SK-N-SH treated with all-trans-retinoic acid at 6 μM for 48 hours (cell line): ENCODE results near the gene UCN3.

Experiments
- ARNTL ChIP-seq: fragments of 450-650 bp; formaldehyde crosslinking; IDR thresholded peaks from 2 replicates; pipeline ENCODE4 v1.5.0; 2020; ENCODE audit warnings: low read depth, mild to moderate bottlenecking, moderate library complexity, borderline replicate concordance
- ESRRG ChIP-seq: fragments of 250-450 bp; sonication (Bioruptor Pico); IDR thresholded peaks from 2 replicates; pipeline ENCODE4 v1.6.1; 2021; ENCODE audit warnings: mild to moderate bottlenecking
- ZC3H10 ChIP-seq: fragments of 250-450 bp; sonication (Bioruptor Pico); IDR thresholded peaks from 2 replicates; pipeline ENCODE4 v1.5.1; 2021; ENCODE audit warnings: mild to moderate bottlenecking, moderate library complexity

- TF ChIP-seq ESRRG, result no peak
- no peak for TF ChIP-seq ZC3H10
- no peak for TF ChIP-seq ARNTL
Observed at GRCh38 chr10:5385224-5385623, 20.5 kb downstream of the UCN3 start.
